ENCODE results near the gene LIPJ.

LIPJ gene

GRCh38 chr10:88608052-88608732 is 21.6 kb downstream of the LIPJ start:
- no peak for DNase-seq

- DNase-seq, result no peak
Measured at GRCh38 chr10:88608780-88609179, 22.2 kb downstream of the LIPJ start.

- no peak for DNase-seq
Measured at GRCh38 chr10:88616250-88616977, 29.9 kb downstream of the LIPJ start.

GRCh38 chr10:88617772-88618300 is 31.3 kb downstream of the LIPJ start:
- DNase-seq, result no peak

- DNase-seq, result no peak
Measured at GRCh38 chr10:88618496-88618895, 31.9 kb downstream of the LIPJ start.

- no peak for DNase-seq
Measured at GRCh38 chr10:88620441-88620840, 33.9 kb downstream of the LIPJ start.

GRCh38 chr10:88623835-88624234 is 37.3 kb downstream of the LIPJ start:
- DNase-seq, result no peak

- DNase-seq, result no peak
Measured at GRCh38 chr10:88624840-88625239, 38.3 kb downstream of the LIPJ start.

- DNase-seq, result no peak
Measured at GRCh38 chr10:88640186-88640585, 53.6 kb downstream of the LIPJ start.

GRCh38 chr10:88642209-88642608 is 55.6 kb downstream of the LIPJ start:
- DNase-seq, result no peak

GRCh38 chr10:88642963-88643362 is 56.4 kb downstream of the LIPJ start:
- DNase-seq, result no peak

GRCh38 chr10:88647061-88647615 is 60.6 kb downstream of the LIPJ start:
- no peak for DNase-seq

- no peak for DNase-seq
Measured at GRCh38 chr10:88651101-88651551, 64.6 kb downstream of the LIPJ start.

- DNase-seq, result no peak
Measured at GRCh38 chr10:88652616-88653015, 66.1 kb downstream of the LIPJ start.

Measured in CD4-positive, alpha-beta T cell treated with Interleukin-10 for 1 hour (primary cell).